ENCODE results near the gene TBC1D14. TPM values are rescaled to one million over a fixed set of nuclear protein-coding genes. Genes with fewer than 3 reads are reported as not detected.

The TBC1D14 gene
- total RNA-seq, 1 experiment from 2014 or later: 54.0 TPM

- ChIA-PET CTCF (interaction anchor here (0.7 to 1.6 kb wide), 5 partner anchors 8 to 50 kb away, joined by 3 to 12 read pairs (median 4); partner anchors contain the start of genes GRPEL1 and TADA2B), POLR2A (interaction anchor here (0.6 to 1.5 kb wide), 3 partner anchors 9 to 177 kb away, joined by 3 to 8 read pairs (median 4); partner anchors contain the start of genes GRPEL1 and TADA2B)
- peak overlapping the region; percentile 86 for H3K27ac Mint-ChIP-seq (ENCODE audit: unreplicated experiment)
- H3K9me3 ChIP-seq: no peaks in the 10 kb centered on the region
- no peaks in the 10 kb centered on the region for H3K27me3 Mint-ChIP-seq (ENCODE audit: insufficient read depth, unreplicated experiment)
- peak; percentile 67 to 77 for DNase-seq
- intact Hi-C loops (cut with micrococcal nuclease; ENCODE audit: unreplicated experiment): no loop called here
- peaks cover 38% of the 10 kb centered on the region for H3K36me3 Mint-ChIP-seq (ENCODE audit: insufficient read depth, unreplicated experiment)
- no peaks in the 10 kb centered on the region for H3K27me3 ChIP-seq (replicated peaks; ENCODE audit: control insufficient read depth, insufficient read depth, low read length)
- no TSS peak for BruUV-seq (replicated peaks)
- H3K4me3 Mint-ChIP-seq (ENCODE audit: unreplicated experiment): no peak overlapping the region
- H3K36me3 ChIP-seq (ENCODE audit: control insufficient read depth, insufficient read depth, low read length): 0 out of 2 replicates have a peak, but pooled peaks cover 2% of the 10 kb centered on the region
- no peak overlapping the region for H3K4me3 ChIP-seq (ENCODE audit: low read depth, low read length)
- H3K9me3 Mint-ChIP-seq (ENCODE audit: unreplicated experiment): no peaks in the 10 kb centered on the region
- H3K4me1 ChIP-seq: peaks cover 14% of the 10 kb centered on the region
- TF ChIP-seq CTCF (IDR thresholded peaks at IDR 0.05; ENCODE audit: insufficient read depth in 1 of 2, low read depth in 1 of 2, low read length in 1 of 2, severe bottlenecking in 1 of 2, unreplicated experiment in 1 of 2): peak in 1 of 2 experiments; percentile 19
- peaks cover 11% of the 10 kb centered on the region for H3K4me1 Mint-ChIP-seq (ENCODE audit: low read depth, unreplicated experiment)
Observed at GRCh38 chr4:7034262-7035081, 124.8 kb downstream of the TBC1D14 start.

GRCh38 chr4:7037425-7037824, 127.8 kb downstream of the TBC1D14 start:
- ChIA-PET POLR2A (interaction anchor here (0.5 kb wide), 1 partner anchor 47 kb away, joined by 8 read pairs; no protein-coding TSS in a partner anchor), CTCF (interaction anchor here (0.7 kb wide), 1 partner anchor 348 kb away, joined by 3 read pairs; no protein-coding TSS in a partner anchor)
- Mint-ChIP-seq H3K27ac (ENCODE audit: unreplicated experiment) (no peak overlapping the region), H3K27me3 (ENCODE audit: insufficient read depth, unreplicated experiment) (no peaks in the 10 kb centered on the region), H3K4me1 (ENCODE audit: low read depth, unreplicated experiment) (peaks cover 20% of the 10 kb centered on the region), H3K9me3 (ENCODE audit: unreplicated experiment) (no peaks in the 10 kb centered on the region), H3K36me3 (ENCODE audit: insufficient read depth, unreplicated experiment) (peaks cover 35% of the 10 kb centered on the region), H3K4me3 (ENCODE audit: unreplicated experiment) (no peak overlapping the region)
- Histone ChIP-seq H3K36me3 (ENCODE audit: control insufficient read depth, insufficient read depth, low read length) (no peaks in the 10 kb centered on the region), H3K27me3 (replicated peaks; ENCODE audit: control insufficient read depth, insufficient read depth, low read length) (no peaks in the 10 kb centered on the region), H3K4me1 (peaks cover 14% of the 10 kb centered on the region), H3K4me3 (ENCODE audit: low read depth, low read length) (no peak overlapping the region), H3K9me3 (no peaks in the 10 kb centered on the region)
- intact Hi-C loops (cut with micrococcal nuclease; ENCODE audit: unreplicated experiment): no loop called here
- DNase-seq: no peak
- no TSS peak for BruUV-seq (replicated peaks)
- no peak for TF ChIP-seq CTCF (IDR thresholded peaks at IDR 0.05; ENCODE audit: insufficient read depth in 1 of 2, low read depth in 1 of 2, low read length in 1 of 2, severe bottlenecking in 1 of 2, unreplicated experiment in 1 of 2)

GRCh38 chr4:7040765-7041164, 131.1 kb downstream of the TBC1D14 start:
- Mint-ChIP-seq H3K36me3 (ENCODE audit: insufficient read depth, unreplicated experiment) (peaks cover 28% of the 10 kb centered on the region), H3K4me3 (ENCODE audit: unreplicated experiment) (no peak overlapping the region), H3K4me1 (ENCODE audit: low read depth, unreplicated experiment) (peaks cover 27% of the 10 kb centered on the region), H3K9me3 (ENCODE audit: unreplicated experiment) (no peaks in the 10 kb centered on the region), H3K27ac (ENCODE audit: unreplicated experiment) (no peak overlapping the region), H3K27me3 (ENCODE audit: insufficient read depth, unreplicated experiment) (no peaks in the 10 kb centered on the region)
- ChIA-PET POLR2A (no interaction called here), CTCF (no interaction called here)
- BruUV-seq (replicated peaks): no TSS peak
- TF ChIP-seq CTCF (IDR thresholded peaks at IDR 0.05; ENCODE audit: insufficient read depth in 1 of 2, low read depth in 1 of 2, low read length in 1 of 2, severe bottlenecking in 1 of 2, unreplicated experiment in 1 of 2): no peak
- no peaks in the 10 kb centered on the region for H3K9me3 ChIP-seq
- DNase-seq: no peak
- H3K4me1 ChIP-seq: peaks cover 4% of the 10 kb centered on the region; the same call in 1 of the 2 replicates
- H3K27me3 ChIP-seq (replicated peaks; ENCODE audit: control insufficient read depth, insufficient read depth, low read length): no peaks in the 10 kb centered on the region
- H3K4me3 ChIP-seq (ENCODE audit: low read depth, low read length): no peak overlapping the region
- H3K36me3 ChIP-seq (ENCODE audit: control insufficient read depth, insufficient read depth, low read length): no peaks in the 10 kb centered on the region; the same call in 1 of the 2 replicates
- intact Hi-C loops (cut with micrococcal nuclease; ENCODE audit: unreplicated experiment): no loop called here
